Measurements from ENCODE around the gene MYBPHL. TPM values are rescaled to one million over a fixed set of nuclear protein-coding genes. Genes with fewer than 3 reads are reported as not detected.
A peak's percentile ranks its signal among the peaks of the same experiment; 100 is the strongest.

MYBPHL gene
- total and polyA plus RNA-seq, 2 experiments from 2014 or later: not detected

GRCh38 chr1:109277434-109278204 is 29.2 kb downstream of the MYBPHL start (continued):
- TF ChIP-seq REST (IDR thresholded peaks at IDR 0.05; ENCODE audit: unreplicated experiment): no peak
- no peak for TF ChIP-seq NANOG (IDR thresholded peaks at IDR 0.05; ENCODE audit: borderline replicate concordance)
- peak; percentile 31; the same call in 1 of the 2 replicates for TF ChIP-seq POLR2AphosphoS5 (IDR thresholded peaks at IDR 0.05; ENCODE audit: low read depth)
- TF ChIP-seq STAT1 (IDR thresholded peaks at IDR 0.05; ENCODE audit: unreplicated experiment): no peak
- no peak for TF ChIP-seq JUNB (IDR thresholded peaks at IDR 0.05; ENCODE audit: unreplicated experiment)
- no peak for TF ChIP-seq EZH2 (IDR thresholded peaks at IDR 0.05; ENCODE audit: low read depth, unreplicated experiment)
- peak; percentile 84 to 99 for TF ChIP-seq CTCF (conservative IDR thresholded peaks at IDR 0.05; ENCODE audit: low read depth in 2 of 2)
- no peak for TF ChIP-seq ZNF331 (CRISPR knock-in tag; IDR thresholded peaks at IDR 0.05; ENCODE audit: low read depth)

GRCh38 chr1:109275706-109276345 is 31.0 kb downstream of the MYBPHL start:
- Mint-ChIP-seq H3K36me3 (ENCODE audit: low read depth) (peaks cover 39% of the 10 kb centered on the region), H3K9me3 (no peaks in the 10 kb centered on the region), H3K4me3 (no peak overlapping the region; the same call in 2 of the 3 replicates), H3K27ac (peak overlapping the region; percentile 71; the same call in 1 of the 2 replicates), H3K4me1 (peaks cover 26% of the 10 kb centered on the region), H3K27me3 (ENCODE audit: insufficient read depth, low read depth, poor library complexity) (peaks cover 13% of the 10 kb centered on the region)
- peaks cover 12% of the 10 kb centered on the region; the same call in 1 of the 2 replicates for H3K36me3 ChIP-seq (ENCODE audit: insufficient read depth)
- H3K4me3 ChIP-seq: no peak overlapping the region
- DNase-seq (ENCODE audit: low spot score) (no peak), ATAC-seq (no peak)
- peaks cover 5% of the 10 kb centered on the region; the same call in 1 of the 2 replicates for H4K20me1 ChIP-seq (replicated peaks; ENCODE audit: insufficient read depth)
- peaks cover 19% of the 10 kb centered on the region for H3F3A ChIP-seq (replicated peaks; ENCODE audit: low read depth)
- H3K79me2 ChIP-seq (replicated peaks; ENCODE audit: insufficient read depth): 0 out of 2 replicates have a peak, but pooled peaks cover 6% of the 10 kb centered on the region
- H3K4me2 ChIP-seq: no peak overlapping the region
- H3K27me3 ChIP-seq (ENCODE audit: insufficient read depth): no peaks in the 10 kb centered on the region
- H2AFZ ChIP-seq: no peak overlapping the region
- H3K27ac ChIP-seq (ENCODE audit: low read depth): no peak overlapping the region
- H3K4me1 ChIP-seq (ENCODE audit: insufficient read depth): peaks cover 16% of the 10 kb centered on the region
- no peaks in the 10 kb centered on the region for H3K9me2 ChIP-seq (ENCODE audit: insufficient read depth)
- TF ChIP-seq ZNF462 (CRISPR knock-in tag; IDR thresholded peaks at IDR 0.05): no peak
- TF ChIP-seq ZNF331 (CRISPR knock-in tag; IDR thresholded peaks at IDR 0.05; ENCODE audit: low read depth): no peak

Measured in GM23338 (cell line).